ENCODE results near the gene MECR.

GRCh38 chr1:29169976-29170375, 60.8 kb downstream of the MECR start:
- TF ChIP-seq CTCF (IDR thresholded peaks at IDR 0.05; ENCODE audit: low read depth, low read length) (no peak), EZH2phosphoT487 (IDR thresholded peaks at IDR 0.05; ENCODE audit: low read depth) (no peak)

Measured in OCI-LY3 (cell line).